ENCODE results near the gene TIAM2.
"Not testable (repeated sequence)": the region's sequence is repeated elsewhere in the genome, so short reads cannot be mapped to it uniquely, and the experiment has no call there.

The TIAM2 gene

GRCh38 chr6:154991207-154991606, 3.9 kb upstream of the TIAM2 start:
- no peak for DNase-seq

GRCh38 chr6:154993026-154993425, 2.1 kb upstream of the TIAM2 start:
- no peak for DNase-seq

- DNase-seq, result no peak
Measured at GRCh38 chr6:154993710-154994109, 1.4 kb upstream of the TIAM2 start.

GRCh38 chr6:154994836-154995253, 270 bp upstream of the TIAM2 start:
- no peak for DNase-seq

GRCh38 chr6:154996016-154996590, 988 bp downstream of the TIAM2 start:
- no peak for DNase-seq

- no peak for DNase-seq
Measured at GRCh38 chr6:154996841-154997311, 1.8 kb downstream of the TIAM2 start.

- DNase-seq, result no peak
Measured at GRCh38 chr6:154998855-154999254, 3.7 kb downstream of the TIAM2 start.

GRCh38 chr6:155001482-155001881, 6.4 kb downstream of the TIAM2 start:
- DNase-seq, result no peak

GRCh38 chr6:155001934-155002333, 6.8 kb downstream of the TIAM2 start:
- no peak for DNase-seq

GRCh38 chr6:155003476-155003875, 8.4 kb downstream of the TIAM2 start:
- DNase-seq, result no peak

- DNase-seq, result no peak
Measured at GRCh38 chr6:155004017-155004416, 8.9 kb downstream of the TIAM2 start.

GRCh38 chr6:155004576-155005372, 9.7 kb downstream of the TIAM2 start:
- DNase-seq, result no peak

GRCh38 chr6:155008625-155009024, 13.5 kb downstream of the TIAM2 start:
- no peak for DNase-seq

- DNase-seq, result no peak
Measured at GRCh38 chr6:155010940-155011339, 15.8 kb downstream of the TIAM2 start.

GRCh38 chr6:155011809-155012291, 16.7 kb downstream of the TIAM2 start:
- no peak for DNase-seq

- no peak for DNase-seq
Measured at GRCh38 chr6:155013457-155013876, 18.4 kb downstream of the TIAM2 start.

- no peak for DNase-seq
Measured at GRCh38 chr6:155014137-155014536, 19.0 kb downstream of the TIAM2 start.

- DNase-seq, result no peak
Measured at GRCh38 chr6:155014670-155015300, 19.7 kb downstream of the TIAM2 start.

GRCh38 chr6:155018415-155018814, 23.3 kb downstream of the TIAM2 start:
- not testable (repeated sequence) for DNase-seq

GRCh38 chr6:155021680-155022079, 26.6 kb downstream of the TIAM2 start:
- no peak for DNase-seq

GRCh38 chr6:155022721-155023120, 27.6 kb downstream of the TIAM2 start:
- no peak for DNase-seq

- no peak for DNase-seq
Measured at GRCh38 chr6:155023717-155024116, 28.6 kb downstream of the TIAM2 start.

- no peak for DNase-seq
Measured at GRCh38 chr6:155024391-155025027, 29.4 kb downstream of the TIAM2 start.
